Sciatic nerve (tissue), 1 donor: Measurements from ENCODE around the gene MLLT1. TPM values are rescaled to one million over a fixed set of nuclear protein-coding genes. Genes with fewer than 3 reads are reported as not detected.

Experiments
- total RNA-seq: library from RNA; stranded (reverse); fragmentation: NEBNext Ultra II Directional; extraction: Animal tissue kit (Norgen Biotek cat#: 25700); gene quantifications from one replicate; pipeline ENCODE4 v1.2.1, GENCODE V29; 2021
- donor health status: DM: no; HTN: no; CAD: no.

The MLLT1 gene
- total RNA-seq, 1 donor from 2014 or later, result 72.5 TPM

Other genes starting within 250 kb of the MLLT1 start
- 12.7 TPM for gene RFX2, start 169.5 kb downstream of the MLLT1 start, total RNA-seq
- gene ACSBG2, start 144.3 kb downstream of the MLLT1 start, total RNA-seq, result not detected
- not detected for gene ACER1, start 53.6 kb upstream of the MLLT1 start, total RNA-seq
- 43.8 TPM for gene CLPP, start 81.6 kb upstream of the MLLT1 start, total RNA-seq
- 55.6 TPM for gene ALKBH7, start 92.8 kb upstream of the MLLT1 start, total RNA-seq
- 2.1 TPM for gene PSPN, start 96.0 kb upstream of the MLLT1 start, total RNA-seq
- 44.7 TPM for gene GTF2F1, start 113.2 kb upstream of the MLLT1 start, total RNA-seq
- 161 TPM for gene KHSRP, start 144.8 kb upstream of the MLLT1 start, total RNA-seq
- 0.27 TPM for gene SLC25A41, start 153.8 kb upstream of the MLLT1 start, total RNA-seq
- gene SLC25A23, start 179.8 kb upstream of the MLLT1 start, total RNA-seq, result 61.9 TPM
- gene CRB3, start 184.3 kb upstream of the MLLT1 start, total RNA-seq, result not detected
- 5.5 TPM for gene DENND1C, start 201.8 kb upstream of the MLLT1 start, total RNA-seq
- 47.8 TPM for gene TUBB4A, start 222.3 kb upstream of the MLLT1 start, total RNA-seq